Measurements from ENCODE around the gene SDK1. TPM values are rescaled to one million over a fixed set of nuclear protein-coding genes. Genes with fewer than 3 reads are reported as not detected.

The SDK1 gene
- total RNA-seq, 2 experiments from 2014 or later: 0.25 to 0.78 TPM

DNA sequence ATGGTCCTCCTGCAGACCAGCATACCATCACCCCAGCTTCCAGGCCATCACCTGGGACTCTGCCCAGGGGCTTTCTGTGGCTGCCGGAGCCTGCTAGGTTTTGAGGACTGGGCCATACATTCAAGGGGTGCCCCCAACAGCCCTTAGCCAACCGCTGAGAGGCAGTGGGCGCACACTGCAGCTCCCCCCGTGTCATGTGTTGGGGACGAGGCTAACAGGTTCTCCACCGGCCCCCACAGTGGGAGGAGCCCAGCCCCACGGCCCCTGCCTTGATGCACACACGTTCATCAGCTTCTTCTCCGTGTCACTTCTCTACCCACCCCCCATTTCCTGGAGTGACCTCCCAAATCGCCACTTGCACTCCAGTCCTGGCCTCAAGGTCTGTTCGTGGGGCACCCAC lies 837.8 kb downstream of the SDK1 start:
- no peak overlapping the region for H3K27ac Mint-ChIP-seq
- DNase-seq (no peak), ATAC-seq (no peak)
- no peak overlapping the region for H3K4me3 Mint-ChIP-seq
- intact Hi-C loops (cut with micrococcal nuclease): no loop called here
- ChIA-PET POLR2A (no interaction called here), CTCF (no interaction called here)
- H3K36me3 Mint-ChIP-seq (ENCODE audit: low read depth): no peaks in the 10 kb centered on the region
- H3K9me3 Mint-ChIP-seq: no peaks in the 10 kb centered on the region
- no peaks in the 10 kb centered on the region for H3K27me3 Mint-ChIP-seq
- no peaks in the 10 kb centered on the region for H3K4me1 Mint-ChIP-seq (ENCODE audit: low read depth)
- TF ChIP-seq, protein P1, sequence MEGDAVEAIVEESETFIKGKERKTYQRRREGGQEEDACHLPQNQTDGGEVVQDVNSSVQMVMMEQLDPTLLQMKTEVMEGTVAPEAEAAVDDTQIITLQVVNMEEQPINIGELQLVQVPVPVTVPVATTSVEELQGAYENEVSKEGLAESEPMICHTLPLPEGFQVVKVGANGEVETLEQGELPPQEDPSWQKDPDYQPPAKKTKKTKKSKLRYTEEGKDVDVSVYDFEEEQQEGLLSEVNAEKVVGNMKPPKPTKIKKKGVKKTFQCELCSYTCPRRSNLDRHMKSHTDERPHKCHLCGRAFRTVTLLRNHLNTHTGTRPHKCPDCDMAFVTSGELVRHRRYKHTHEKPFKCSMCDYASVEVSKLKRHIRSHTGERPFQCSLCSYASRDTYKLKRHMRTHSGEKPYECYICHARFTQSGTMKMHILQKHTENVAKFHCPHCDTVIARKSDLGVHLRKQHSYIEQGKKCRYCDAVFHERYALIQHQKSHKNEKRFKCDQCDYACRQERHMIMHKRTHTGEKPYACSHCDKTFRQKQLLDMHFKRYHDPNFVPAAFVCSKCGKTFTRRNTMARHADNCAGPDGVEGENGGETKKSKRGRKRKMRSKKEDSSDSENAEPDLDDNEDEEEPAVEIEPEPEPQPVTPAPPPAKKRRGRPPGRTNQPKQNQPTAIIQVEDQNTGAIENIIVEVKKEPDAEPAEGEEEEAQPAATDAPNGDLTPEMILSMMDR (IDR thresholded peaks at IDR 0.05): no peak

DNA sequence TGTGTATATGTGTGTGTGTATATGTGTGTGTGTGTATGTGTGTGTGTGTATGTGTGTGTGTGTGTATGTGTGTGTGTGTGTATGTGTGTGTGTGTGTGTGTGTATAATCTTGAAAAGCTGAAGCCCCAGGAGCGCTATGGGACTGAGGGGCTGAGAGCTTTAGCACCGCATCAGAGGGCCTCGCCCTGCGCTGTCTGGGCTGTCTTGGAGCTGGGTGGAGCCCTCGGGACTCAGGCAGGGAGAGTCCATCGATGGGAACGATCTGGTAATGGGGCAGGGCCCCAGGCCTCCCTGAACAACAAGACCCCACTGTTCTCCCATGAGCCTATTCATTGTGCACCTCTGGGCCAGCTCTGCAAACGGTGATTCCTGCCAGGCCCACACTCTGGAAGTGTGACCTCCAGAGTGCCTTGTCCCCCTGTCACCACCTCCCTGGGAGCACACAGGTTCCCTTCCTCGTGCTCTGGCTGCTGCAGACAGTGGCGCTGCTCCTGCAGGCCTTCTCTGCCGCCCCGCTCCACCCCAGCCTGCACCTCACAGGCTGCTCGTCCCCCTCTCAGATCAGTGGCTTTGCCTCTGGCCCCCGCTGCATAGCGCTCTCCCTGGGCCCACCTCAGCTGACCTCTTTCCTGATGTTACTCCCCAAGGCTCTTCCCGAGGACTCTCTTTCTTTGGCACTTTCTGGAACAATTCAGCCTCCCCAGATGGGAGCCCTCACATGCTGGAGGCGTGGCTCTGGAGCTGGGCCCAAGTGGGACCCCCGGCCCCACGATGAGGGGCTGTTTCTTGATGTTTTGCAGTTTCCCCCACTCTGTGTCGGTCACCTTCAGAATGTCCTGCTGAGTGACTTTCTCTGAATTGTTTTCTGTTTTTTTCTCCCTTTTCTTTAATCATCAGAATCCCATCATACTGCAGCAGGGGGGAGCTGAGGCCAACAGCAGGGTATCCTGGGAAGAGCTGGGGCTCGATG lies 838.9 kb downstream of the SDK1 start:
- ChIA-PET POLR2A (no interaction called here), CTCF (no interaction called here)
- Mint-ChIP-seq H3K36me3 (ENCODE audit: low read depth) (no peaks in the 10 kb centered on the region), H3K27ac (no peak overlapping the region), H3K4me3 (no peak overlapping the region), H3K4me1 (ENCODE audit: low read depth) (peaks cover 2% of the 10 kb centered on the region), H3K9me3 (no peaks in the 10 kb centered on the region), H3K27me3 (peaks cover 6% of the 10 kb centered on the region)
- ATAC-seq: no peak
- TF ChIP-seq, protein P1 (IDR thresholded peaks at IDR 0.05): no peak
- intact Hi-C loops (cut with micrococcal nuclease): no loop called here
- DNase-seq: no peak

DNA sequence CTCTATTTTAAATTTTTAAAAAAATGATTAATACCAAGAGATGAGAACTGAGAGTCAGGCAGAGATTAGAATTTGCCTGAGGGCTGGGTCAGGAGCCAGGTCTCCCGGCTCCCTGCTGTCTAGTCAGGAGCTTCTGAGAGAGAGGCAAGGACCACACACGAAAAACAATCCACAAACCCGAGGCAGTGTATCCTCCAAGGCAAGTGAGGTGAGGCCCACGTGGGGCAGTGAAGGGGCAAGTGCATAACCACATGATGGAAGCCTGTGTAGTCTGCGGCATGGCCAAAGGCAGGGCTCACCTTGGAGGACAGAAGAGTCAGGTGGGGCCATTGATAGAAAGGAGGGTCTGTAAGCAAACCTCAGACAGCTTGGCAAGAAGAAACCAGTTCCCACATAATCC lies 839.9 kb downstream of the SDK1 start:
- H3K4me1 Mint-ChIP-seq (ENCODE audit: low read depth): peaks cover 5% of the 10 kb centered on the region
- CTCF ChIA-PET: no interaction called here
- H3K4me3 Mint-ChIP-seq: no peak overlapping the region
- H3K27ac Mint-ChIP-seq: no peak overlapping the region
- H3K9me3 Mint-ChIP-seq: no peaks in the 10 kb centered on the region
- TF ChIP-seq, protein P1 (IDR thresholded peaks at IDR 0.05): no peak
- ATAC-seq (no peak), DNase-seq (no peak)
- H3K36me3 Mint-ChIP-seq (ENCODE audit: low read depth): no peaks in the 10 kb centered on the region
- H3K27me3 Mint-ChIP-seq: peaks cover 10% of the 10 kb centered on the region
- POLR2A ChIA-PET: no interaction called here
- intact Hi-C loops (cut with micrococcal nuclease): no loop called here

DNA sequence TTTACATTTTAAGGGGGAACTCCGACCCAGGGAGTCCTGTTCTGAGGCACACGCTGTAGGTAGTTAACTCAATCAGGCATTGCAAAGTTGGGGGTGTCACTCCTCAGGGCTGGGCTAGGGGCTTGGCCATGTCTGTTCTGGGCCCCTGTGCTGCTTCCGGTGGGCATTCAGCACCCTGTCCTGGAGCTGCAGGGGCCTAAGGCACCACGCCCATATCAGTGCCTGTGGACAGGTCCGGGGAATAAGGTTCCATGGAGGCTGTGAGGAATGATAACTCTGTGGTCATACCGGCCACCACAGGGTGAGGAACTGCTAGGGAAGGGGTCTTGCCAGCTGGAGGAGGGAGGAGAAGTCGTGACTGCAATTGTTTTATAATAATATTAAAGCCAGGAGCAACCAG lies 842.0 kb downstream of the SDK1 start:
- intact Hi-C loops (cut with micrococcal nuclease): no loop called here
- H3K27ac Mint-ChIP-seq: no peak overlapping the region
- H3K27me3 Mint-ChIP-seq: peaks cover 10% of the 10 kb centered on the region
- no peaks in the 10 kb centered on the region for H3K9me3 Mint-ChIP-seq
- no peak for ATAC-seq
- H3K36me3 Mint-ChIP-seq (ENCODE audit: low read depth): no peaks in the 10 kb centered on the region
- ChIA-PET POLR2A (interaction anchor here (1.0 kb wide), 1 partner anchor 15 kb away, joined by 3 read pairs; no protein-coding TSS in a partner anchor), CTCF (no interaction called here)
- TF ChIP-seq, protein P1 (IDR thresholded peaks at IDR 0.05): no peak
- no peak overlapping the region for H3K4me3 Mint-ChIP-seq
- no peak for DNase-seq
- peaks cover 5% of the 10 kb centered on the region for H3K4me1 Mint-ChIP-seq (ENCODE audit: low read depth)

DNA sequence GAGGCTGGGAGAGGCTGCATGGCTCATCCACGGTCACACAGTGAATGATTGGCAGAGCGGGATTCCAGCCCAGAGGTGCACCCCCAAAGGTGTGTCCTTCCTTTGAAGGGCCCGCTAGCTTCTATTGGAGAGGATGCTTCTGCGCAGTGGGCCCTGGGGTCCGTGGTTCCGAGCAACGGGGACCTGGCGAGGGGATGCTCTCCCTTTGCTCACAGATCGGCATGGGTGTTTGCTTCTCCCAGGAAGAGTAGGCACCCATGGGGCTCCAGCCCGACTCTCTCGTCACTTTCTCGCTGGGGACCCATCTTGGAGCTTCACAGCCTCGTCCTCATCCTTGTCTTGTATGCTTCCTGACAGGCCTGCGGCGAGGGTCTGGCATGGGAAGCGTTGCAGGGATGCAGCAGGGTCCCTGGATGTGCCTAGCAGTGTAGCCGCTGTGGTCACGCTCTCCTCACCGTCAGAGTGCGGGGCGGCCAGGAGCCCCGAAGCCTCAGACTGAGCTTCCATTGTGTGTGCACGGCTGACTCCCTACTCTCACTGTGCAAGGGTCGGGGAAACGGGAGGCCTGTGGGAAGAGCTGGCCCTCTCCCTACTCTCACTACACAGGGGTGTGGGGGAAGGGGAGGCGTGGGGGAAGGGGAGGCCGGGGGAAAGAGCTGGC lies 842.6 kb downstream of the SDK1 start:
- intact Hi-C loops (cut with micrococcal nuclease): no loop called here

More for the DNA sequence above, 842.6 kb downstream of the SDK1 start:
- Mint-ChIP-seq H3K27ac (no peak overlapping the region), H3K27me3 (peaks cover 10% of the 10 kb centered on the region), H3K9me3 (no peaks in the 10 kb centered on the region), H3K4me3 (no peak overlapping the region), H3K4me1 (ENCODE audit: low read depth) (peaks cover 5% of the 10 kb centered on the region), H3K36me3 (ENCODE audit: low read depth) (no peaks in the 10 kb centered on the region)
- no peak for DNase-seq
- TF ChIP-seq, protein P1 (IDR thresholded peaks at IDR 0.05): no peak
- ChIA-PET POLR2A (interaction anchor here (1.0 kb wide), 1 partner anchor 15 kb away, joined by 3 read pairs; no protein-coding TSS in a partner anchor), CTCF (no interaction called here)
- no peak for ATAC-seq

Data from activated CD8-positive, alpha-beta T cell treated with anti-CD3 and anti-CD28 coated beads for 36 hours (primary cell).